GM19240 (cell line): ENCODE measurements around the gene RNU6-8.

Experiments used
- DNase-seq: peaks from one replicate; pipeline ENCODE4 v3.0.0; 2011; ENCODE audit warnings: low spot score; ENCODE audit not compliant: insufficient read length

Gene RNU6-8

DNA sequence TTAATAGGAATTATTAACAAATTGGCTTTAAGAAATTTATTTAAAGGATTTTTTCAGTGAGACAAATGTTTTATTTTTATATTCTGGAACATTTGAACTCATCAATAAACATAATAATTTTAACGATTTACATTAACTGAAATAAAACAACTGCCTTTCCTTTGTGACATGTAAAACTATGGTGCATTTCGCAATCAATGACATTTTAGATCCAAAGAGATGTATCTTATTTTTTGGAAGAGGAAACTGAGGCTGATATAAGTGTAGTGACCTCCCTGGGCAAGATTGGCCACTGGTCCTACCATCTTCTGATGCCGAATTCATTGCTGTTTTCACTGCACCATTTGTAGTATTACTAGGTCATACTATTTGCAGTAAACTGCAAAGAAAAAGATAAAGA, 2.5 kb upstream of the RNU6-8 start:
- DNase-seq, result no peak

DNA sequence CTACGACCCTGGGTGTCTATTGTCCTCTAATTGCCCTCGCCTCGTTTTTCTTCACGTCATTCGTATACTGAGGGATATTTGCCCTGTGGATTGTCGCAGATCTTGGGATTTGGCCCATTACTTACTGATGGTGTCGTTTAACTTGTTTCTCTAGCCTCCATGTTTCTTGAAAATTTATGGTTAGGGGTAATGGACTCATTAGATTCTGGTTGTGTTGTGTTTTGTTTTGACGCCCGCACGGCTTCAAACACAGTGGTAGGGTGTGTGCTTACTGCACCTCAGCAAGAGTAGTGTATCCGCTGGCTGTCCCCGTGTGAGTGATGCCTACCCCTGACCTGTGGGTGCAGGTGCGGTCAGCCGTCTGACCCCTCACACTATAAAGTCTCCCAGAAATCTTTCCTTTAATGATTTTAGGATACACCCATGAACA, 874 bp upstream of the RNU6-8 start:
- DNase-seq, result no peak

DNA sequence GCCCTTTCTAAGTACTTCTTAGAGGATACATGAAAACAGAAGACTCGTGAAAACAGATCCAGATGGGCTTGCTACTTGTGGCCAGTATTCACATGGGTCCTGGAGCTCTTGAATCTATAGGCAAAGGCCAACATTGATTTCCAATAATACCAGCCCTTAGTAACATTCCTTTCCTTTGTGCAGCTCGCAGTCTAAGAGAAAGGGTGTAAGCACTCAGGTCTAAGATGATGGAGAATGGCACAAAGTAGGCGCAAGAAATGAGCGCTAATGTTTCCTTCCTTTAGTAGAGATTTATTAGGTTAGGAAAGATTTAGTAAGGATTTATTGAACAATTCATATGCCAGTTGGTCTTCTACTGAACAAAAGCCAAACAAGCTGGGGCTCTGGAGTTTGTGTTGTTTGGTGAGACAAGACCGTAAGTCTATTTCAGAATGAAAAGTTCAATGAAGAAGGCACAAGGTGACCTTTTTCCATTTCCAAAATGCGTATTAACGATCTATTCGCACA, 525 bp downstream of the RNU6-8 start:
- no peak for DNase-seq

DNA sequence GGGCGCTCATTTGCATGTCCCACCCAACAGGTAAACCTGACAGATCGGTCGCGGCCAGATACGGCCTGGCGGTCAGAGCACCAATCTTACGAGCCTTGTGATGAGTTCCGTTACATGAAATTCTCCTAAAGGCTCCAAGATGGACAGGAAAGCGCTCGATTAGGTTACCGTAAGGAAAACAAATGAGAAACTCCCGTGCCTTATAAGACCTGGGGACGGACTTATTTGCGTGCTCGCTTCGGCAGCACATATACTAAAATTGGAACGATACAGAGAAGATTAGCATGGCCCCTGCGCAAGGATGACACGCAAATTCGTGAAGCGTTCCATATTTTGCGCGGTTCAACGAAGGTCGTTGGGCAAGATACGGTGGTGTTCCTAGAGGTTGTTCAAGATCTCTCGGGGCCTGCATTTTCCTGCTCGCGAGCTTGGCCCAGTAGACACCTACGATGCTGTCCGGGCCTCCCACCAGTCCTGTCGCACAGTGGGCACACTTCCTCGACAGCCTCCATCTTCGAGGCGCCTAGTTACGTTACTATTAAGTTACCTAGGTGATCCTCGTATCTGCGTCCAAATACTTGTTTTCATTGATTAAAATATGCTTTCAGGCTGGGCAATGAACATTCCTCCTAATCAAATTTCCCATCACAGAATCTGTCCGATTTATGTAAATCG, 1.1 kb downstream of the RNU6-8 start, which contains the start of gene RNU6-7:
Gene RNU6-7 (plus strand): TSS at position 230 of the 675 bp plus-strand sequence.
- no peak for DNase-seq

DNA sequence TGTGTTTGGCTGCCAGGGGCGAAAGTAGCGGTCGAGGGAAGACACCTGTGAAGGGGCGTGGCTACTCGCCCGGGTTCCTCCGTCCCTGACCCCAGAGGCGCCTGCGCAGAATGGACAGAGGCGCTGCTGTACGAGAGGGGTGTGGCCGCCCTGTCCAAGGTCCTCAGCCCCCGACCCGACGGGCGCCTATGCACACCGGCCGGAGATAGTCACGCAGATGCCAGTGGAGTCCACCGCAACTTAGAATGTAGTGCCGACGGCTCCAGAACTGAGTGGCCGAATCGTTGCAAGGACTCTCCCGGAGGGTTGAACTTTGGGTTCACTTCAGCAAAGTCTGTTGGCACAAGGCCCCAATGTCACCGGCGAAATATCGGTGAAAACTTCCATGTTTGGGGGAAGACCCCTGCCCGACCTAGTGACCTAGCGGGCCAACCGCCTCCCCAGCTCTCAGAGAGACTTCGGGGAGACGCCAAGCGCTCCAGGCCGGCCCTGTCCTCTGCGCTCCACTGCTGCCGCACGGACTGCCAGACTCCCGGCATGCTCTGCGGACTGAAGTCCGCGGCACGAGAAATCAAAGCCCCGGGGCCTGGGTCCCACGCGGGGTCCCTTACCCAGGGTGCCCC, 1.8 kb downstream of the RNU6-8 start:
- no peak for DNase-seq

DNA sequence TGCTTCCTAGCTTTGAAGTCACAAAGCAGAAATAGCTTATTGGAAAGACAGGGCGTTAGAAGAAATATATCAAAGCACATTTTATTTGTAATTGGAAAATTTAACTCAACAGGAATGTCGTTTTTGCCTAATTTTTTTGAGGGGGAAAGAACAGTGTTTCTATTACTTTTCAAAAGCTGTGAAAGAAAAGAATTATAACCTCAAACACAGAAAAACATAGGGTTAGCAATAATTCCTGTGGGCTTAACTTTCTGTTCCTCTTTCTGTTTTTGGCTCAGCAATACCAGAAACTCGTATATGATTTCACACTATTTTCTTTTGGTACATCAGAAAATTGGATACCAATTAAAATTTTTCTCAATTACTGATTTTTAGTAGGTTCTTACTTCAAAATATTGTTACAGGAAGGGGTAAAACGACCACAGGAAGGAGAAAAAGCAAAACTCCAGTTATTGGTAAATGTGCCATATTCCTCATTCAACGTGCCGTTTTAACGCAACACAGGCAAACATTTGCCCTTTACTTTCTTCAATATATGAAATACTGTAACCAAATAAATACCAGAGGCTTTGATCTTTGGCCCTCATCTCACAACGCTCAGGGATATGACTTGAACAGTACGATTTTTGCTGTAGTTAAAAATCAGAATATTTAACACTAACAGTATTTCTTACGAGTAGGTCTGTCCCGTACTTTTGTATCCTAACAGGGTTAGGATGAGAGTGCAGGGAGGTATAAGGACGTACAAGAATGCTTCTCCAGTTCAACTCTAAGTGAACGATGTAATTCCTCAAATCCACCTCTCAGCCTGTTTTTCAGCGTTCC, 2.5 kb downstream of the RNU6-8 start:
- no peak for DNase-seq

DNA sequence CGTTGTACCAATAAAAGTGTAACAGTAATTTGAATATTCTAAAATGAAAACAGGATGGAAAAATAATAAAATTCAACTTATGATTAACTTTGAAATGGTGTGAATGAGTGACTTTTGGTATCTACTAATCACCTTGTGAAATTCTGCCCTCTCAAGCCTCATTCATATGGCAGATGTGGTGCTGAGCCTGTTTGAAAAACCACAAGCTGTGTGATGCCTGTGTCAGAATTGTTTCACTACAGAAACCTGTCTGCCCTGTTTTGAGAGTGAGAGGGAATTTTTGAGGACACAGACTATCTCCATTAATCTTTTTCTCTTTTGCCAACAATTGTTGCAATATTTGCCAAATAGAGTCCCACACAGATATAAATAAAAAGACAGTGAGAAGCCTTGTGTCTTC, 5.2 kb downstream of the RNU6-8 start:
- no peak for DNase-seq

DNA sequence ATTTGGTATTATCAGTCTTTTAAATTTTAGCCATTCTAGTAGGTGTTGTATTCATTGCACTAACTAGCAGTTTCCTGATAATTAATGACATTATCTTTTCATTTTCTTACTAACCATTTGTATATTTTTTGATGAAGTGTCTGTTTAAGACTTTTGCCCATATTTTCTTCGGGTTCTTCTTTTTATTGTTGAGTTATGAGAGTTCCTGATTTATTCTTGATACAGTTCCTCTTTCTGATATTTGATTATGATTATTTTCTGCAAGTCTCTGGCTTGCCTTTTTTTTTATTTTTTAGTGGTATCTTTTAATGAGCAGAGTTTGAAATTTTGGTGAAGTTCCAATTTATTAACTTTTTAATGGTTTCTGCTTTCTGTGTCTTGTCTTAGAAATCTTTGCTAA, 7.4 kb downstream of the RNU6-8 start:
- no peak for DNase-seq

DNA sequence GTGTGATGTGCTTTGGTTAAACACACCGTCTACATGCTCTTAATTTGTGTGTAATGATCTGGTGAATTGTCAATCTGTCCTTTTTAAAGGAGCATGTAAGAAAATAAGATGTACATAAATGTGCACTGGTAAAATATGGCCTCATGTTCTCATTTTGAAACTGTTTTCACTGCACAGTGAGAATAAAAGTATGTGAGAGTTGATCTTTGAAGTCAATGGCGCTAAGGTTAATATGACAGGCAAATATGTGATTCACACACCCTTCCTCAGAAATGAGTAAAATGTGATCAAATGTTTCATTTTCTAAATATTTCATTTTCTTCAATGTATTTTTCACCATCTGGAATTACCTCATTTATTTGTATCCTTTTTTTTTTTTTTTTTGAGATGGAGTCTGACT, 9.5 kb downstream of the RNU6-8 start:
- DNase-seq, result no peak

DNA sequence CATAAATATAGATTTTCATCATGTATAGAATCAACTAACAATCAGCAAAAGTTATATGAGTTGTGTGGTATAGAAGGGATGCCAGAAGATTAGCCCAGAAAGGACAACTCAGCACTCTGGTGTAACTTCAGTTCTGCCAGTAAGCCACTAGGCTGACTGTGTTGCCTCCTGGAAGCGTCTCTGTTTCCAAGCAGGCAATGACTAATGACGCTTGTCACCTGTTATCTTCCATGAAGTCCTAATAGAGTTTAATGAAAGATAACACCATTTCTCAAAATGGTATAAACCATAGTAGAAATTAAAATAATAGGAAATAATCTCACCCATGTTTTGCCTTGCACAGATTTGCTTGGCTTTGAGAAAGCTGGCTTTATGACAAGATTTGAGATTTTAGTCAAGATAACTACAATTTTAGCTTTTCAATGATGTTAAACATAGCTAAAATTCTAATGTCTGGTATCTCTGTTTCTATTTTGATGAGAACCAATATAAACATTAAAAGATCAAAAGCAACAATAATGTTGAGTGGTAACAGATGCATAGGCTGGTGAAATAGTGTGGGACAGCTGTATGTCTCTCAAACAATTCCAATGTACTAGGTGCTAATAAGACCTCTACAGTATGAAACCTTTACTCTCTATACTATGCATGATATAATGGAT, 10.2 kb downstream of the RNU6-8 start:
- DNase-seq, result no peak

DNA sequence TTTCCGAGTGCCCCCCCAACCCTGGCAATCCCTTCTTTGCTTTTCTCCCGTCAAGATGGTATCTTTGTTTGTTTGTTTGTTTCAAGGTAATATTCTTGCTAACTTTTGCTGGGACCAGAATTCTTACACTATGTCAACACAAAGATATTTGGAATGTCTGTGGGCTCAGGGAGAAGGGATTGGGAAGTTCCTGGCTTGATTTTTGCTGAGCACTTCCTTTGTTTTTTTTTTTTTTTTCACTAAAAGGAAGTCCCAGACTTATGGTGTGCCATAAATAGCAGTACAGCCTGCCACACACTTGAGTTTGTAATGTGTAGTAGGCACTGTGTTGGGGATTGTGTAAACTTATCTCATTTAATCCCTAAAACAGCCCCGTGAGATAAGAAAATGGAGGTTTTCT, 12.4 kb downstream of the RNU6-8 start:
- no peak for DNase-seq

DNA sequence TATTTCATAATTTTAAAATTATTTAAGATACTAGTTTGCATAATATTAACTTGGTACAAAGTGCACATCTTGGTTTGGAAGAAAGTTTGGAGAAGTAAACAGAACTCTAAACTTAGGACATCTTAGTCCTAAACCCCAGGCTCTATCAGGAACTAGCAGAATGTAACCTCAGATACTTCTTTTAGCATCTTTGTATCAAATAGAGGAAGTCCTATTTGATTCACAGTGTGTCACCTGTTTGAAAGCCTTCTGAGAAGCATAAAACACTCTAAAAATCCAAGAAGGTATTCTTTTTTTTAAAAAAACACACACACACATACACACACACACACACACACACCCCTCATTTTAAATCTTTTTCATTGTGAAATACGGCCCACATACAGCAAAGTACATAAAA, 13.3 kb downstream of the RNU6-8 start:
- DNase-seq, result no peak

DNA sequence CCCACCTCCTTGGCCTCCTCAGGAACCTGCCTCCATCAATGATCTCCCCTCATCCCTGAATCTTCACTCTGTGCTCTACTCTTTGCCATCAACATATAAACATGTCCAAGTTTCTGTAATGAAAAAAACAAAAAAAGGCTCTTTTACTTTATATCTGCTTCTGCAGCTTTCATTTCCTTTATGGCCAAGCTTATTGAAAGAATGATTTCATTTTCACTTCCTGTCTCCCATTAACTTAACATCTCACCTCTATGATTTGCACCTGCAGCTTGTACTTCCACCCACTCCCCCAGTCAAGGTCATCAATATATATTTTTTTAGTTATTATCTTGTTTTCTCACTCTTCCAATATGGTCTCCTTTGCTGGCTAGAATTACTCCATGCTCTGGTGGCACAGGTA, 16.8 kb downstream of the RNU6-8 start:
- no peak for DNase-seq

DNA sequence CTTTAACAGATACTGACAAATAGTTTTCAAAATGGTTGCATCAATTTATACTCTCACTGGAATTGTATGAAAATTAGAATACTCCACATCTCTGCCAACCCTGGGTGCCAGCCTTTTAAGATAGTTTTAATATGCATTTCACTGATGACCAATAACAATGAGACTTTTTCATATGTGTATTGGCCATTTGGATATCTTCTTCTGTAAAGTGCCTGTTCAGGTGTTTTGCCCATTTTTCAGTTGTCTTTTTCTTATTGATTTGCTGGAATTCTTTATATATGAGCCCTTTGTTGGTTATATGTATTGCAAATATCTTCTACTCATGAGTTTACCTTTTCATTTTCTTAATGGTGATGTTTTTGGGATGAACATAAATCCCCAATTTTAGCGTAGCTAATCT, 18.0 kb downstream of the RNU6-8 start:
- DNase-seq, result no peak

DNA sequence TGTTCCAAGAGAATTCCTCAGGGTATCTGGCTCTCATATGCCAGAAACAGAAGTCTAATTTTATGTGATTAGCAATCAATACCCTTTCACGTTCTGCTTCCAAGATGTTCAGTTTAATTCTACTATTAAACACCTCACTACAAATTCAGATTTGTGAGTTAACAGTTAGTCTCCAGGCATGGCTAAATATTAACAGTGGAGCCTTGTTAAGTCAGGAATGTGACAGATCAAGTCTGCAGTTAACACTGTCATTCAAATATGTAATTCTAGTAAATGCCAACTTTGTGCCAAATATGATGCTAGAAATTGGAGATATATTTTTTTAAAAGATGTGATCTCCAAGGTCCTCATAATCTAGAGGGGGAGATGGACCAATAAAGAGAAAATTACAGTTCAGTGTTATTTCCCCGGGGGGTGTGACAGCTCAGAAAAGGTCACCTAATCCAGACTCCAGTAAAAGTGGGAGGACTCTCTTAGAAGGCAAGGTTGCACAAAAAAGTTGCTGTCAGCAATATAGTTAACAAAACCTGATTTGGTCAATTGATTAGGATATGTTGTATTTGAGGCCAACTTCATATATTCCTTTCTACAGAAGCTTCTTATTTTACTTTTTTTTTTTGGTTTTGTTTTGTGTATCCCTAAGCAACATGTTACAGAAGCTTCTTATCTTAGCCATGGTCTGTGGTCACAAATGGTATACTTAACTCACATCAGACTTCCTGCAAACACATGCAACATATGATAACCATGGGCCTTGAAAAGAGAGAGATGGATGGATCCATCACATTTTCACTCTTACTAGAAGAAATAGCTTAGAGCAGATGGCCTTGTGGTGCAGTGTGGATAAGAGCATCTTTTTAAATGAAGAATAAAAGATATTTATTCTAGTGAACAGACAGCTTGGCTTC, 19.7 kb downstream of the RNU6-8 start:
- DNase-seq, result no peak

DNA sequence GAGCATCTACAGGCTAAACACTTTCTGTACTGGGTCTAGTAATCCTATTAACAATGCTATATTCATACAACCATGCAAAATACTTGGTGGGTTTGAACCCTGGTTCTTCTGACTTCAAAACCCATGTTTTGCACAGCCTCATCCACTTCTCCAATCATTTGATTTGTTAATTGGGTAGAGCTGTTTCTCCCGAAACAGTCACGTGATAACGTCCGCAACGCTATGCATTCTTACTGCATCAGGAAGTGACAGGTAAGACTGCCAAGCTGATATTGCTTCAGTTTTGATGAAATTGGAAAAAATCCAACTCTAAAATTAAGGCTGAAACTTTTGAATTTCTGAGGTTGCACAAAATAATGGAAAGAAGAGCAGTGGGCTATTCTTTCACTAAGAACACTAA, 31.6 kb downstream of the RNU6-8 start:
- DNase-seq, result no peak

DNA sequence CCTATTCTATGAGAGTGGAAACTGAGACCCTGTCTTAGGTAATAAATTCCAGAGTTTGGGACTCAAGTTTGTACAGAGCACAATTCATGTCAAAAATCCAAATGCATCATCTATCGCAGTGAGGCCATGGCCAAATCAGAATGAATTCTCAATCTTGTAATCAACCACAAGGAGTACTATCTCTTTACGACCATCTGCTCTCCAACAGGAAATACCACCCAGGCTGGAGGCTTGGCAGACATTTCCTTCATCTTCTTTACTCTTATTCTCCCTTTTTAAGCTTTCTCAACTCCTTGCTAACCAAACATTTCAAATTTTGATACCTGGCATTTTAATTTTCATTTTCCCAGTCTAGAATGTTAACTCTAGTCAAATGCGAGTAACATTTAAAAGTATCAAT, 33.9 kb downstream of the RNU6-8 start:
- no peak for DNase-seq

DNA sequence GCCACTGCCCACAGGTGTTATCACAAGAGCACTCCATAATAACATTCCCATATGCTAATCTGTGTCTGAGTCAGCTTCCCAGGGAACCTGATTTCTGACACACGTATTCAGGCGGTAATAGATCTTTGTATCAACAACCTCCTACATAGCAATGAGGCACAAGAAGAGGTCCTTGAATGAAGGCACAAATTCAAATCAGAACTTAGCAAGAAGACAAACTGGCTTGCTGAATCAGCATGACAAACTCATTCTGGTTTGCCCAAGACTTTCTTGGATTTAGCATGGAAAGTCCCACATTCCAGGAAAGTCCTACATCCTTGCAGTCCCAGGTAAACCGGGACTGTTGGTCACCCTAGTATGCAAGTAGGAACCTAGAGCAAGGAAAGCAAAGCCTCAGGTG, 35.2 kb downstream of the RNU6-8 start:
- DNase-seq, result no peak

DNA sequence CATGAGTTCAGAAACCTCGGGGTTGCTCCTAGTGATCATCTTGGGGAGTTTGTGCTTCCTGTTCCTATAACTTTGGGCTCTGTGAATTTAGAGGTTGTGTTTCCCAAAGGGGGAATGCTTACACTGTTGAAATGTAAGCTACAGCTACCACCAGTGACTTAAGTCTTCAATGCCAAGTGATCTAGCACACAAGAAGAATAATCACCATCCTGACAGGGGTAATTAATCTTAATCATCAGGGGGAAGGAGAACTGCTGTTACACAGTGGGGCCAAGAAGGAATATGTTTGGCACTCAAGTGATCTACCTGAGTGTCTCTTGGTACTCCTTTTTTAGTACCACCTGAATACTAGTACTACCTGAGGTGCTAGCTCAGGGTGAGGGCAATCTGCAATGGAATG, 36.1 kb downstream of the RNU6-8 start:
- DNase-seq, result no peak

DNA sequence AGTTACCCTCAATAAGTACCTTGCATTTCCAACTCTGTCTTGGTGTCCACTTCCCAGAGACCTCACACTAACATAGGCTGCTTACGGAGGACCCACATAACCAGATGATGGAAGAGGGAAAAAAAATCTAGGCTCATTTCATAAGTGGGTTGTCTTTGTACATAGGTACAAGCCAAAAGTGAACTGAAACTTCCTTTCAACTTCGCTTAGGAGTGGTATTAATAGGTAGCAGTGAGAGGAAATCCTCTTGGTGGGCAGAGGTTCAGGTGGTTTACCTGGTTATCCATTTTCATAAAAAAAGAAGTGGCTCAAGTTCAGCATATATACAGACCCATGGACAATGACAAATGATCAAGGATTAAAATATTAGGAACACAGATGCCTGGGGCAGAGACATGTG, 37.0 kb downstream of the RNU6-8 start:
- no peak for DNase-seq
